NB4 (cell line): Measurements from ENCODE around the gene ENO2.

Experiments
- DNase-seq: peaks from one replicate; pipeline ENCODE4 v3.0.0; 2010; ENCODE audit warnings: low read depth
- H3K4me3 ChIP-seq: one replicate; pipeline ENCODE4 v1.5.1; 2011; ENCODE audit warnings: mild to moderate bottlenecking, low read depth, low read length, moderate library complexity
- CTCF ChIP-seq: IDR thresholded peaks from one replicate; pipeline ENCODE4 v1.5.1; 2012; ENCODE audit warnings: low read depth, low read length
- MAX ChIP-seq: IDR thresholded peaks from 2 replicates; pipeline ENCODE4 v1.6.1; 2011; ENCODE audit warnings: low read depth, low read length
- MYC ChIP-seq: IDR thresholded peaks from 2 replicates; pipeline ENCODE4 v1.6.1; 2011; ENCODE audit warnings: low read depth, low read length
- POLR2A ChIP-seq: IDR thresholded peaks from 2 replicates; pipeline ENCODE4 v1.6.1; 2011; ENCODE audit warnings: mild to moderate bottlenecking; ENCODE audit not compliant: insufficient read length; ENCODE audit errors: extremely low read depth

The ENO2 gene

GRCh38 chr12:6909421-6910145 is 4.8 kb upstream of the ENO2 start:
- DNase-seq: no peak
- H3K4me3 ChIP-seq: no peak overlapping the region
- TF ChIP-seq MYC (no peak), CTCF (no peak), POLR2A (no peak), MAX (no peak)

GRCh38 chr12:6912164-6912935 is 2.0 kb upstream of the ENO2 start:
- no peak for DNase-seq
- H3K4me3 ChIP-seq: no peak overlapping the region
- TF ChIP-seq MAX (no peak), POLR2A (no peak), MYC (no peak), CTCF (no peak)

- DNase-seq: no peak
- TF ChIP-seq POLR2A: no peak
- no peak for TF ChIP-seq MYC
- no peak for TF ChIP-seq MAX
- no peak for TF ChIP-seq CTCF
- H3K4me3 ChIP-seq: no peak overlapping the region
Measured at GRCh38 chr12:6914947-6915788, 788 bp downstream of the ENO2 start.

GRCh38 chr12:6915789-6916285 is 1.5 kb downstream of the ENO2 start:
- no peak for DNase-seq
- TF ChIP-seq MYC (no peak), CTCF (no peak), POLR2A (no peak), MAX (no peak)
- no peak overlapping the region for H3K4me3 ChIP-seq

- no peak overlapping the region for H3K4me3 ChIP-seq
- no peak for TF ChIP-seq POLR2A
- no peak for TF ChIP-seq MAX
- no peak for TF ChIP-seq CTCF
- DNase-seq: no peak
Measured at GRCh38 chr12:6916426-6917200, 2.2 kb downstream of the ENO2 start.
